Urothelium cell line (cell line): Measurements from ENCODE around the gene CDC42.

Source experiments
- DNase-seq: peaks from one replicate; pipeline ENCODE4 v3.0.0; 2011; ENCODE audit warnings: low spot score, mixed read lengths
- FAIRE-seq: peaks from 2 replicates; lab custom pipeline; 2011; peaks lifted over from hg19 to GRCh38; lab: Jason Lieb, UNC

CDC42 gene

DNA sequence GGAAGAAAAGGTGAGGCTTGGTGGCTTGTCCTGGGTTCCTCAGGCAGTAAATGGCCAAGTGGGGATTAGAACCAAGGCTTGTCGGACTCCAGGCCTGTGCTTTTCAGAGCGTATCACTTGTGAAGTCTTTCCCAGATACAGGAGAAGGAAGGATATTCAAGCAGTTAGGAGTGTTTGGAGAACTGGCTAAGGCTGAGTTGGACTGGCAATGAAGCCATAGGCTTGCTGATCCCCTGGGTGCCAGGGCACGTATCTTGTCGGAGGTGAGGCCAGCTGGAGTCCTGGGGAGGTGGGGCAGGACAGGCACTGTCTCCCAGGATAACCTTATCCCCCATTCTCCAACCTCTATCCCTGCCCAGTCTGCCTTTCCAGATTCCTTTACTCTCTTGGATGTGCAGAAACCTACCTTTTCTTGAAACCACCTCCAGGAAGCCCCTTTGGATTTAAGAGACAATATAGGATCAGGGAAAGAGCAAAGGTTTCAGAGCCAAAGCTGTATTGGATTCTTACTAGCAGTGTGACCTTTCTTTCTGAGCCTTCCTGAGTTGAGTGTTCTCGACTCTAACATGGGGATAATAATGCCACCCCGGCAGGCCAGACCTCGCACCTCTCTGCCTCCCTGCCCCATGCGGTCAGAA, 72.2 kb downstream of the CDC42 start:
- DNase-seq (no peak), FAIRE-seq (no peak)

DNA sequence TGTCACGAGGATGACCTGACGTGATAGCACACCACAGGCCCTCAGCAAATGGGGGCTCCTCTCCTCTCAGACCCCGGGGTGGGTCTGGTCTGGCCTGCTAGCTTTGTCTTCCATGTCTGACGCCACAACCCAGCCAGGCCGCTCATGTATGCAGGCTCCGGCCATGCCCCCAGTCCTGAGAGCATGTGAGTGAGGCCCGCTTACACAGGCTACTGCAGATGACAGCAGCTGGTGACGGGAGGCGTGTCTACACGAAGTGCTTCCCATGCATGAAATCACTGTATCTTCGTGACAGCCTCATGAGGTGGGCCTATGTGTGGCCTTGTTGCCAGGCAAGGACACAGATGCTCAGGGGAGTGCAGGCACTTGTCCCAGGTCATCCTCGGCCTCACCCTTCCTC, 74.0 kb downstream of the CDC42 start:
- no peak for DNase-seq
- no peak for FAIRE-seq

DNA sequence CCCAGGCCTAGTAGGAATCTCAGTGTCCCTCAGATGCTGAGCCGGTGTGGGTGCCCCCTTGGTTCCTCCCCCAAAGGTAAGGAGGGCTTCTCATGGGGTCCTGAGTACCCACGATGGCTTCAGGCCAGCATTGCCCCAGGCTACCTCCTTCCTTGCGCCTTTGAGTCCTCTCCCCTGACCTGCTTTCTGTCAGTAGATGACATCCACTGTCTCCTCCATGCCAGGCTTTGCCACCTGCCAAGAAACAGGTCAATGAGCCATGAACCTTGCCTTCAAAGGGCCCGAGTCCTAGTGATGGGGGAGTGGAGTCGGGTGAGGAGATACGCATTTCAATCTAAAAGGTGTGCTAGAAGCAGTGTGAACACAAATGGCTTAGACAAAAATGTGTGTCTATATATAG, 74.7 kb downstream of the CDC42 start:
- DNase-seq (no peak), FAIRE-seq (no peak)

DNA sequence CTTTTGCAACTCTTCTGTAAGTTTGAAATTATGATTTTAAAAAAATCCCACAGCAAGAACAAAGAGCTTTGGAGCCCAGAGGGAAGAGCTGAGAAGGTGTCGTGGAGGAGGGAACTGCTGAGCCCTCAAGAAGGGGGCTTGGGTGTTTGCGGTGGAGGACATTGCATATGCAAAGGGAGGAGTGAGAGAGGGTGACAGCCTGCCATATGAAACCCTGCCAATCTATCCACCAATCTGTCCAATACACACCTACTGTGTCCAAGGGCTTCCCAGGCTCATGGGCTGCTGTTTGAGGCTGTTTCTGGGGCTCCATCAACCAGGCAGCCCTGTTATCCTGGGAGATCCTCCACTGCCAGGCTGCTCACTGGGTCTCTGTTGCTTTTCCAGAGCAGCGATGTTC, 75.2 kb downstream of the CDC42 start:
- FAIRE-seq (no peak), DNase-seq (no peak)

DNA sequence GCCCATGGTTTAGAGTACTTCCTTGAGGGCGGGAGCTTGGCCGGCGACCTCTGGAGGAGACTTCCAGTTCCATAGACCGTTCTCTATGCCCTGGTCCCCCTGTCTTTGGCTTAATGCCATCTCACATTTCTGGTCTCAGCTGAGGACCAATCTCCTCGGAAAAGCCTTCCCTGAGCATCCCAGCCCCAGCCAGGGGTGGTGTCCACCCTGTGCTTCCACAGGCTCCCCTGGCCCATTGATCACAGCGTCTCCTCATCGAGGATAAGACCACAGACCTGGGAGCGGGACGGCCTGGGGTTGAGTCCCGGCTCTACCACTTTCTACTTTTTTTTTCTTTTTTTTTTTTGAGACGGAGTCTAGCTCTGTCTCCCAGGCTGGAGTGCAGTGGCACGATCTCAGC, 75.9 kb downstream of the CDC42 start:
- no peak for DNase-seq
- FAIRE-seq: no peak

DNA sequence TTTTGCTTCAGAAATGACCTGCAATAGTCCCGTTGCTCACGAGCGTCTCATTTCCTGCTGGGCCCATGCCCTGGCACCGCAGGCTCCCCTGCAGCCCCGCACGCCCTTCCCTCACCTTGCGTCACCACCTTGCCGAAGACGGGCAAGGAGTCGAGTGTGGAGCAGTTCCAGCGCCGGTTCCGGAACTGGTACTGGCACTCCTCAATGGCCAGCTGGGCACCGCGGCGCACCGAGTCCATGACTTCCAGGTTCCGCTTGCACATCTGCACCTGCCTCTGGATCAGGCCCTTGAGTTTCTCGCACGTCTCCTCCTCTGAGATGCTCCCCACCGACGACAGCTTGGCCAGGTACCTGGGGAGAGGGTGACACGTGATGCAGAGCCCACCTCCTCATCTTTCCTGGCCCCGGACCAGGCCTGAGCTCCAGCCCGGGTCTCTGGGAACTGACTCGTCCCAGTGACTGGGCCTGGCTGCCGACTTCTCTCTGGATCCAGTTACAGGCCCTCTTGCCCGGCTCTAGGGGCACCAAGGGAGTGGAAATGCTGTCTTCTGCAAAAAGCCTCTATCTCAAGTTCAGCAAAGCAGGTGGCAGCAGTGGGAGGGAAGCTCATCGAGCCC, 77.1 kb downstream of the CDC42 start:
- FAIRE-seq (no peak), DNase-seq (no peak)

DNA sequence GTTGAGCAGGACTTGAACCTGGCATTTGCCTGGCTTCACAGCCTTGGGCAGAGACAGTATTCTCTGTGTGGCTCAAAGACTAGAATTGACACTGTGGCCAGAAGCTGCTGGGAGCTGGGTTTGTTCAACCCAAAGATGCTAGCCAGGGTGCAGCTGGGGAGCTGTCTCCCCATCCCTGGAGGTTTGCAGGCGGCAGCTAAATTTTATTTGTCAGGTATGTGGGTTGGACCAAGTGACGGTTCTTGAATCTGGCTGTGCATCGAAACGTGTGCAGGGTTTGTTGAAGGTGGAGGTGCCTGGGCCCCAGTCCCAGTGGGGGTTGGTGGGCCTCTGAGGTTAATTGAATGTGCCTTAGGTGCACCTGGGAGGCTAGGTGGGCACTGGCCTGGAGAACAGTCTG, 78.6 kb downstream of the CDC42 start:
- DNase-seq (no peak), FAIRE-seq (no peak)

DNA sequence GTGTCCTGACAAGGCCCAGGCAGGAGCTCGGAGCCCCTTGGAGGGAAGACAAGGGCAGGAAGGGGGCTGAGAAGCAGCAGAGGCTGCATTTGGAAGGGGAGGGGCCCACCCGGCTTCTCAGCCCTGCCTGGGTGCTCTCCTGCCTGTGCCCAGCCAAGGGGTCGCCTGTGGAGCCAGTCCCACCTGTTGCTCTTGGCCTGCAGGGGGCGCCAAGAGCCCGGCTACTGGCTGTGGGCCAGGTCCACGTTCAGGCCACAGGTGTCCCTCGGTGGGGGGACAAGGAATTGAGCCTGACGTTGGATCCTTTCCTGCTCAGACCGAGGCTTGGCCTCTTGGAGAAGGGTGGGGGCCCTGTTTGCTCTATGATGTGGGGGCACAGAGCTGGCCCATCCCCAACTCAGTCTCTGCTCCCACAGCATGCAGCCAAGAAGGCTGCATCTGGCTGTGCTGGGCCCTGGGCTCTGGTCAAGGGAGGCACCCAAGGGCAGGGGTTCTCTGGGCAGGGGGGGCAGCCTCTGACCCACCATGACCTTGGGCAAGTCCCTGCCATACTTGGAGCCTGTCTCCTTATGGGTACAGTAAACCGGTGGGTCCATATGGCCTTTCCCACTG, 79.5 kb downstream of the CDC42 start:
- FAIRE-seq: no peak
- DNase-seq: peak; percentile 76

DNA sequence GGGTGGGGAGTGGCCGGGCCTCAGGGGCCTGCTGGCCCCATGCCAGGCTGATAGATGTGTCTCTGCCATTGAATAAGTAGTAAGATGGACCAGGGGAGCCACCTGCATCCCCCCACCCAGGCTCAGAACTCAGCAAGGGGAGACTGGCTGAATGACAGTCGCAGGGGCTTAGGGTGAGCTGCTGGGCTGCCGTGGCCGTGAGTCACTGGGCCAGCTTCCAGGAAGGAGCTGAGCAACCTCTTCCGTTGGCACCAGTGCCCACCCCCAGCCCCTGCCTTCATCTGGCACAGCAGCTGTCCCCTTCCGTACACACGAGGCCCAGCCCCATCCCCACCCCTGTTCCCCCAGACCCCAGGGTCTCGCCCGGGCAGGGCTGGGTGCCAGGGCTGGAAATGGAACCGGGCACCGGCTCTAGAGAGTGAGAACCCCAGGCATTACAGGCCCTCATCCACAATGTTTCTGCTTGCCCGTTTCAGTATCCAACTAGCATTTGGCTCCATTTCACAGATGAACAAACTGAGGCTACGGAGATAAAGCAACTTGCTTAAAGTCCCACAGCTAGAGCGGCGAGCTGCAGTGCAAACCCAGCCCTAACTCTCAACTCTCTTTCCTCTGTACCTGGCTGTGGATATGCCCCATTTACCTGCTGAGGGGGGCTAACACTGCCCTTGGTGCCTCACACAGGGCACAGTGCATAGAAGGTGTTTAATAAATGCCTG, 80.2 kb downstream of the CDC42 start:
- DNase-seq (peak; percentile 94), FAIRE-seq (peak; percentile 87)

DNA sequence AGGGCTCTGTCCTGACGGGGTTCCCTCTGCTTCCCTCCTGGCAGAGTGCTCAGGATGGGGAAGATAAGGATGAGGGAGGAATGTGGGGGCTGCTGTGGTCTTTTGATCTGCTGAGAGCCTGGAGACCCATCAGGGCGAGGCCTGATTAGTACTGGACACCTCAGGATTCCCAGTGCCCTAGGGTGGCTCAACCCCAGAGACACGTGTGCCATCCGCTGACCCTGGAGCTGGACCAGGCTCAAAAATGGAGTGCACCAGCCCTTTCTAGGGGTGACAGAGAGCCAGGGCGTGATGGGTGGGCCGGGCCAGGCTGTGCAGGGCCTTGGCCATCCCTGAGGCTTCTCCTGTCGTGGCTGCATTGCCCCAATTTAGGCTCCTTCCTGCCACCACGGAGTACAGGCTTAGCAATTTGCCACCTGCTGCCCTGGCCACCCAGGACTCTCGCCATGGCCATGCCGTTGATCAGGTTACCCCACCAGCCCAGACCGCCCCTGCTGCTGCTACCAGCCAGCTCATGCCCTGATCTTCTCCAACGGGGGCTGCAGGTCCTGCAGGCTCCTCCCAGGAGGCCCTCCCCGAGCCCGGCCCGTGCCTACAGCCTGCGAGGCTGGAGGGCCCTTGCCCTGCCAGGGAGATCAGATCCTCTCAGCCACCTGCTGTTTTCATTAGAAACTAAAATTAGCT, 80.9 kb downstream of the CDC42 start:
- FAIRE-seq (no peak), DNase-seq (no peak)

DNA sequence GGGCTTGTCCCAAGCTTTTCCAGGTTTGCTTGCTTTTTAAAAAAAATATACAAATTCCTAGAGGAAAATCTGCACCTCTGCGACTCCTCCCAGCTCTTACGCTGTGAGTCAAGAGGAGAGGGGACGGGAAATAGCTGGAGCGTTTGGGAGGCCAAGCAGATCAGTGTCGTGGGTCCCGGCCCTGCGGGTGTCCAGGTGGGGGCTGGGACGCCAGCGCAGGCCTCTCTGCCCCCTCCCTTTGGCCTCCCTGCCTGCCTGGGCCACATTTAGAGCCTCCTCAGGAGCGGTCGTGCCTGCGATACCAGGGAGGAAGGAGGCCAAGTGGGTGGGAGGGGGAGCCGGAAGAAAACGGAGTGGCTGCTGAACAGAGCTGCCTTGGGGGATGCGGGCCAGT, 81.4 kb downstream of the CDC42 start:
- no peak for DNase-seq
- no peak for FAIRE-seq

DNA sequence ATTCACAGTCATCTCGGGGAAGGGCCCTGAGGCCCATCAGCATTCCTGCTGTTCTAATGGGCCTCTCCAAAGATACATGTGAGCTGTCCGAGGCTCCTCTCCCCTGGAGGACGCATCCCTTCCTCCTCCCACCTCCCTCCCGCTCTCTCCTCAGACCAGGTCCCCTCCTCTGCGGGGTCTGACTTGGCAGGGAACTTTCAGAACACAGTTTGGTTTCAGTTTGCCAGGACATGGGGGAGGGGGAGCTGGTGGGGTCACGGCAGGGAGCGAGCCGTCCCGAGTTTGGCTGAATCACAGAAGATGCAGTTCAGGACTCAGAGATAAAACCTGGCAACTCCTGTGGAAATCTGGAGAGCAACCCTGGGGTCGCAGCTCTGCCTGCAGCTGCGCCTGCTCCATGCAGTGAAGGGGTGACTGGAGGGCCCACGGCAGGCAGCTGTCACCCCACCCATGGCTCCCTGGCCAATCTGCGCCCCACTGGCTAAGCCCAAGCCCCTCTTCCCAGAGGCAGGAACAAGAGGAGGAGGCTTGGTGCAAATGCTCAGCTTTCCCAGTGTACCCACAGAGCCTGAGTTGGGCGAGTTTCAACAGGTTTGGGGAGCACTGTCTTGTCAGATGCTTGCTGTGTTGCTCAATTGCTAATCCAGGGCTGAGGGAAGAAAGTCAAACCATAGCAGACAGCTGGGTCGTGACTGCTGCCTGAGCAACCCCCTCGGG, 84.7 kb downstream of the CDC42 start:
- FAIRE-seq (no peak), DNase-seq (no peak)

DNA sequence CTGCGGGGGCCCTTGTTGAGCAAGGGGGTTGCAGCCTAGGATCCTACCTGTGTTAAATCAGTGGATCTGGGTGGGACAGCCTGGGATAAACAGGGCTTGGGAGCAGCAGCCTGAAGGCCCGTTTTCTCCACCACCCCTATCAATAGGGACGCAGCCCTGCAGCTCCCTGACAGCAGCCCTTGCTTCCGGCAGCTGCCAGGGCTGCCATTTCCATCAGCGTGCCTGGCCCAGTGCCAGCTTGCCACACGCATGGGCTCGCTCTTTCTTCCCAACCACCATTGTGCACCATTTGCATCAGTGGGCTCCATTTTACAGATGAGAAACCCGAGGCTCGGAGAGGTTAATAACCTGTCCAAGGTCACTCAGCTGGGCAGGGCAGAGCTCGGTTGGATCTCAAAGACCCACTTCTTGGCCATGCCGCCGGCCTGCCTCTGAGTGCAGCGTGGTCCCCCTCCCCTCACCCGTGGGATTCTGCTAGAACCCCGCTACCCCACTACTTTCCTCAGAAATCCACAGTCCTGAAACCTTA, 86.6 kb downstream of the CDC42 start:
- DNase-seq: no peak

DNA sequence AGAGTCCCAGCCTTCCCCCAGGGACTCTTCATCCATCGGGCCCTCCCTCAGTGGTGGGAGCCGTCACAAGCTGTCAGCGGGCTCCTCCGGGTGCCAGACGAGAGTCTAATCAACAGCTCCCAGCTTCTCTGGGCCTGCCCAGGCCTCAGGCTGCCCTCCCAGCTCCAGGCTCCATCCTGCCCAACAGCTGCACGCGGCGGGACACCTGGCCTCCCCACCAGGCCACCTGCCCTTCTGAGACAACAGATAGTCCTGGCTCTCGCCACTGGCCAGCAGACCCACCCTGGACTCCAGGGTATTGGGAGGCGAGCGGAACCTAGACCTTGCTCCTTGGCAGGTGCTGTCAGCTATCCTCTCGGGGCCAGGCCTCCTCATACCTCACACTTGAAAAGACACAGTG, 87.3 kb downstream of the CDC42 start:
- DNase-seq (no peak), FAIRE-seq (no peak)

More for the DNA sequence above, 86.6 kb downstream of the CDC42 start:
- no peak for FAIRE-seq
